Measurements from ENCODE around the gene PTOV1.

GRCh38 chr19:49889038-49889686 lies 38.2 kb downstream of the PTOV1 start:
- TF ChIP-seq CTCF (IDR thresholded peaks at IDR 0.05) = no peak
- no peak for TF ChIP-seq EP300 (IDR thresholded peaks at IDR 0.05)
- TF ChIP-seq POLR2AphosphoS5 (IDR thresholded peaks at IDR 0.05) = no peak

All from gastroesophageal sphincter (tissue), 3 donors.